GM13977 (cell line): ENCODE results near the gene PTPRC.

Experiments
- DNase-seq: peaks from one replicate; pipeline ENCODE4 v3.0.0; 2012; ENCODE audit warnings: low spot score
- CTCF ChIP-seq: IDR thresholded peaks from 2 replicates; pipeline ENCODE4 v1.5.1; 2012; ENCODE audit warnings: mild to moderate bottlenecking, control low read depth; ENCODE audit not compliant: insufficient read depth; ENCODE audit errors: extremely low read depth, missing control alignments
- in situ Hi-C: fragments of 300-500 bp; cut with MboI; formaldehyde crosslinking; loops from one replicate; pipeline ENCODE4 v1.12.0; 2022; ENCODE audit warnings: low sequenced_read_pairs, low pct_unique_long_range_greater_than_20kb, mixed read lengths, inconsistent platforms; ENCODE audit not compliant: unreplicated experiment

The PTPRC gene

DNA sequence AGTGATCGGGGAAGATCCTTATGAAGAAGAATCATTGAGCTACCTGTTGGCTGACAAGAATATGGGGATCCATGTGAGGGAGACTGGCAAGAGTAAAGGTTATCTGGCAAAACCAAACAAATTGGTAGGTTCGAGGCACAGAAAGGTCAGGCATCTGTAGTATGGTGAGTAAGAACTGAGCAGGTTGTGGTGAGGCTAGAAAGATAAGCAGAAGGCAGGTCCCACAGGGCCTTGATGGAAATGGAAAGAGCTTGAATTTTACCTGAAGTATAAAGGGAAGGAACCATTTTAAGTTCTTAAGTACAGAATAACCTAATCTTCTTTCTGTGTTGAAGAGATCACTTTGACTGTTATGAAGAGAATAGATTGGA lies 11.1 kb downstream of the PTPRC start:
- in situ Hi-C loops, result no loop called here
- no peak for DNase-seq
- no peak for TF ChIP-seq CTCF

GRCh38 chr1:198650506-198650905 lies 11.7 kb downstream of the PTPRC start:
- TF ChIP-seq CTCF, result no peak
- no peak for DNase-seq
- in situ Hi-C loops, result no loop called here

DNA sequence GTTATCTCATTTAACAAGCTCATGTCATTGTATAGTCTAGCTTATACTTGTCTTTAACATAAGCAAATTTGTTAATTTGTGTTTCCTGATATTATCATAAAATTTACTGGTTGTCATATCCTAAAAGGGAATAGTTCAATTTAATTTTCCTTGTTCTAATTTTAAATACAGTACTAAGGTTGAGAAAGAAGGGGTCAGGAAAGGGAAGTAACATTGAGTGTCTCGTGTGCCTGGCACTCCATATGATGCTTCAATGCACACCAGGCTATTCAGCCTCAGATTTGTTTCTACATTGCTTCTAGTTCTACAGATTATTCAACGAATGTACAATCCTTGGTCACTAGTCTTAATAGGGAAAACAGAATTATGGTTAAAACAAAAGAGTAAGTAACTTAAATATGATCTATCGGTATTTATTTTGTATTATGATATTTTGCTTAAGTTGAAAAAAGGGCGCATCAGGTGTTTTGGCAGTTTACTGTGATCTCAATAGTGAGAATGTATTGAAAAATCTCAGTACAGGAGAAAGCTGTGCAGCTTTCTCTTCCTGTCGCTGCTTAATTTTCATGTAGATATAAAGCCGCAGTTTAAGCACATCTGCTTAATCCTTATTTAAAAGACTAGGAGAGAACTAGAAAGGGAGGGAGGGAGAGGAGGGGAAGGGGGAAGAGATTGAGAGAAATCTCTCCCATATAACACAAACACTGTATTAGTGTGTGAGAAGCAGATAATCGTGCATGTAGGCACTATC lies 13.0 kb downstream of the PTPRC start:
- in situ Hi-C loops, result no loop called here
- DNase-seq, result no peak
- TF ChIP-seq CTCF, result no peak

- no peak for DNase-seq
- in situ Hi-C loops, result no loop called here
- TF ChIP-seq CTCF, result no peak
These were observed 15.1 kb downstream of the PTPRC start for GRCh38 chr1:198653808-198654413.

DNA sequence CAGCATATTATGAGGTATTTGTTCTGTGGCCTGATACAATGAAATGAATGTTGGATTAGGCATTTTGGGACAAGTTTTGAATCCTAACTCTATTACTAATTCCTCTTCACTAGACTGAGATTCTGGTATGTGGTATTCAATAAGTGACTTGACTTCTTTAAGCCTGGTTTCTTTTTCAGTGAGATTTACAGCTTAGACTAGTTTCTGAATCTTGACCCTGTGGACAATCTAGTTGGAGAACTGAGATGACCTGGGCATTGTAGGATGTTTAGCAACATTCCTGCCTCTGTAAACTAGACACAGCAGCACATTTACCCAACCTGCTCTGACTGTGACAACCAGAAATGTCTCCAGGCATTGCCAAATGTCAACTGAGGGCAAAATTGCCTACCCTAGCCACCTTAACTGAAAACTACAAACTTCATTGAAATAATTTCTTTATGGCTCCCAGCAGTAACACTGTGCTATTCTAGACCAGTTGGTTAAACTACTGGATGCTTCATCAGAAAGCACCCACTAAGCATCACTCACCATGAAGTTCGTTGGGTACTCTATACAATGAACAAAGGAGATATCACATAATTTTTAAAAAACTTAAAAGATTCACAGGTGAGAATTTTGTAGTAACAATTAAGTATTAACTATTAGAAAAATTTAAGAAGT lies 16.8 kb downstream of the PTPRC start:
- no peak for TF ChIP-seq CTCF
- DNase-seq, result no peak
- in situ Hi-C loops, result no loop called here

GRCh38 chr1:198656500-198656932 lies 17.7 kb downstream of the PTPRC start:
- TF ChIP-seq CTCF, result no peak
- in situ Hi-C loops, result no loop called here
- no peak for DNase-seq
